T1000 (cell line): ENCODE measurements around the gene ELOVL6.

Experiments
- DNase-seq: peaks from one replicate; lab custom pipeline; 2025; ENCODE audit warnings: mixed read lengths; lab: John Stamatoyannopoulos, UW

The ELOVL6 gene

GRCh38 chr4:110025056-110025455, 173.4 kb downstream of the ELOVL6 start:
- no peak for DNase-seq

DNA sequence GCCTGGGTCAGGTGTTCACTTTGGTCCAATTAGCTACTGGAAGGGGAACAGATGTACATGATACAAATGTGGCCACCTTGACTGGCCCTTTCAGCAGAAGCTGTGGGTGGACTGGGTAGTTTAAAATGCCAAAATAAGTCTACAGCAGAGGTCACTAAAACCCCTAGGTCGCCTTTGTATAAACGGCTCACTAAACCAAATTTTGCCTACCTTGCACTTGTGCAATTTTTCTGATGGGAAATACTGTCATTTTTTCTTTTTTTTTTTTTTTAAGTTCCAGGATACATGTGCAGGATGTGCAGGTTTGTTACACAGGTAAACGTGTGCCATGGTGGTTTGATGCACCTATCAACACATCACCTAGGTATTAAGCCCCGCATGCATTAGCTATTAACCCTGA, 176.0 kb downstream of the ELOVL6 start:
- DNase-seq: no peak

DNA sequence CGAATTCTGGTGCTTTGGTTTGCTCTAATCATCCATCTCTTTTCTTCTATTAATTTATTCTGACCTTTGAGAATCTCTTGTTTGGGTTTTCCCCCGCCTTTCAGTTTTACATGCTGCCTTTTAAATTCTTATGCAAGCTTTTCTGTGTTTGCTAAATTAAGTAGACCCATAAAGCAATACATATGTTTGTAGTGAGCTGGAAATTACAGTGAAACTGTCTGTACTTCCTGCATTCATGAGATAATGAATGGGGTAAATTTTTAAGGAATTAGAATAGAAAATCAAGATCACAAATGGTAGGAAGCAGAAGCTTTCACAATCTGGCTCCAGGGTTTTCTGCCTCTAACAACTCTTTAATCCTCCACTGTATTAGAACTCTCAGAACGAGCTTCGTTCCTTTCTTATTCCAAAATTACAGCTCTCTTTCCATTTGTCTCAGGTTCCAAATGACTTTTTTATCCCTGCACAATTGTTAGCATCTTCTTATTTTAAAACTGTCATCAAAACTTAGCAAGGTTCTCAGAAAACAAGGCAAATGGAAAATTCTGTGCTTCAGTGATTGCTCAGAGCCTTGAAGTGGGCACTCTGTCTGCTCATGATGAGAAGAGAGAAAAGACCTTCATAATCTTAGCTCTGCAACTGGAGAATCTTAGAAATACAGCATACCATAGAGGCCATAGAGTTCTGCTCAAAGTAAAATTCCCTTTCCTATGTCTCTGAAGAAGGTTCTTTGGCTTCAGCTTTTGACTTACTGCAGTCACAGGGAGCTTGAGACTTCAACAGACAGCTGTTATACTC, 177.6 kb downstream of the ELOVL6 start:
- no peak for DNase-seq

DNA sequence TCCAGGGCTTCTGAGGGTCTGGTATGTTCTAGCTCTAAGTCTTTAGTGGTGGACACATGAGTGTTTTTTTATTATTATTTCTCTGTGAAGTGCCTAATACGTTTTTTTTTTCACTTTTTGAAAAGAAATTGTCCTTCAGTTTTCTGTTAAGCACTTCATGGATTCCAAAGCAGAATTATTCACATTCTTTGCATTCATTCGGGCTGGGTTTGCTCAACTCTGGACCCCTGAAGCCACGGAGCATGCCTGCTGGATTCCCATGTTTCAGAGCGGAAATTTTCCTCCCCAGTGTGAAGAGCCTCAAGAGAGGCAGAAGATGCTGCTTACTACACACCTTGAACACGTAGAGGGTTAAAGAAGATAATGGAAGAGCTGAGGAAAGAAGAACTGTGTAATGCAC, 178.3 kb downstream of the ELOVL6 start:
- DNase-seq: no peak

DNA sequence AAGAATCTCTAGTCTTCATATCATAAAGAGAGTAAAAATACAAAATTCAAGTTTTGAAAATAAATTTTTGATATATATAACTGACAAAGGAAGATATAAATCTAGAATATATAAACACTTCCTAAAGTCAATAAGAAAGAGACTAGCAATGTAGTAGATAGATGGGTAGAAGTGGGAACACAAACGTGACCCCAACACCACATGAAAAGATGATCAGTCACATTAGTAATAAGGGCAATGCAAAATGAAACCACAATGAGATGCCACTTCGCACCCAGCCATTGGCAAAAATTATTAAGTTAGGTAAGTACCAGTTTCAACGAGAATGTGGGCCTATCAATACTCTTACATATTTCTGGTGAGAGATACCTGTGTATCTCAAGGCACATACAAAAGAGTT, 179.3 kb downstream of the ELOVL6 start:
- no peak for DNase-seq

DNA sequence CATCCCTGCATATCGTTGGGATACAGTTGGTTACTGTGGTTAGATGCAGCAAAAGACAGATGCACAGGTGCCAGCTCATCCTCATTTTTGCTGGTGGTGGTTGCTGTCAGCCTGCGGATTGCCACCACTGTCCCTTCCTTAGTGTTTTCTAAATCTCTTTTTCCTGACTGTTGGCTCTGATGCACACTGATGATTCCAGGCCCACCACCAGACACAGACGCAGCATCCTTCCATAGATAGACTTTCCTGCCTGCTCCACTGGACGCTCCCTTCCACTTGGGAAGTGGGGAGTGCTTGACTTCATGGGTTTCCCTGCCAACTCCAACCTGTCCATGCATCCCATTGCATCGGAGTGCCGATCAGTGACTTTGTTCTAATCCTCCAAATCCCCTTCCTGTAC, 184.2 kb downstream of the ELOVL6 start:
- DNase-seq: no peak

- DNase-seq: no peak
Measured at GRCh38 chr4:110012917-110013316, 185.5 kb downstream of the ELOVL6 start.

DNA sequence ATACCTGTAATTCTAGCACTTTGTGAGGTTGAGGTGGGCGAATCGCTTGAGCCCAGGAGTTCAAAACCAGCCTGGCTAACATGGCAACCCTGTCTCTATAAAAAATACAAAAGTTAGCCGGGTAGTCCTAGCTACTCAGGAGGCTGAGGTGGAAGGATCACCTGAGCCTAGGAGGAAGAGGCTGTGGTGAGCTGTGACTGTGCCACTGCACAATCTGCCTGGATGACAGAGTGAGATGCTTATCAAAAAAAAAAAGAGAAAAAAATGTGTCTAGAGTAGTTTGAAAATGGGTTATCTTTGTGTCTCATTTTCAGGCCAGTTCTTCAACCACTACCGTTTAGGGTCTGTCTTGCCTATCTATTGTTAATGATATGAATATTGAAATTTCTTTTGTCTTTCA, 187.6 kb downstream of the ELOVL6 start:
- DNase-seq: no peak

DNA sequence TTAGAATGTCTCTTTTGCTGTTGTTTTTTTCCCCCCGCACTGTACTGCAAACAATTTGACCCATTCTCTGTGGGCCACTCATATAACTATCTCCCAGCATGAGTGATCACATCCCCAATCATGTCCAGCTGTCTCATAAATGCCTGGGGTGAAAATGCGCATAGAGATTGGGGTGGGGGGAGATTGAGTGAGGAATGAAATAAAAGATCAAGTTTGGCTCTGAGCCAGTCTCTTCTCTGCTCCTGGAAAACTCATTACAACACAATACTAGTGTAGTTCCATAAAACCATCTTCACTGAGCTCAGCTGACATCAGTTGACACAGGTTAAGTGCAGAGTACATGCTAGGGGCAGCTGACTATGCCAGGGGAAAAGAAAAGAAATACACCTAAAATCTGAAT, 188.9 kb downstream of the ELOVL6 start:
- DNase-seq: no peak

DNA sequence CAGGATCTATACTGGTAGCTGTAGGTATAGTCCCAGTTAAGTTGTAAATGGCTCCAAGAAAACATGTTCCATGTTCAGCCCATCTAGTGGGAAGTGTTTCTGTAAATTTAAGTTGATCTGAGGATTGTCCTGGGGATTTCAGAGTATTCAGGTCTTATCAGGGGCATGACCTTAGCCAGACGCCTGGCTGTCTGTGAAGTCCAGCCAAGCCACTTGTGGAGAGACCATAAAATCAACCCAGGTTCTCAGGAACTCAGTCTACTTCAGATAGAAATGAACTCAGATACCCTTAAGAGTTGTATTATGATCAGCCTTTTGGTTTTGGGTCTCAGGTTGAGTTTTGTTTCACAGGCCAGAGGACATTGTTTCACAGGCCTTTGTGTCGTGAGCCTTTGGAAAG, 189.9 kb downstream of the ELOVL6 start:
- DNase-seq: no peak

DNA sequence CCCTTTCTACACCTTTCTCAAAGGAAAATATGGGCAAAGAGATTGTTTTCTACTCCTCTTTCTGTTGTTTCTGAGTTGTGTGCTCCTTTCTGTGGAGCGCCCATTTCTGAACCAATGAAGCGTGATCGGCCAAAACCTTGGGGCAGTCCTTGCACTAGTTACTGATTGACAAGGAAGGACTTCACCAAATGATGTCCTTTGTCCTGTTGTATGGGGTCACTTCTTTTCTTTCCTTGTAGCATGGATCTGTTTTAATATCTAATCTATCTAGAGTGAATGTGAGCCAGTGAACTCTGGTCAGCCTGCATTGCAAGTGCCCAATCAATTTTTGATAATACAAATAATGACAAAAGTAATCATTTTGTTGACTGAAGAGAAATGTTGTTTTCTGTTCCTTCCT, 191.2 kb downstream of the ELOVL6 start:
- DNase-seq: no peak

DNA sequence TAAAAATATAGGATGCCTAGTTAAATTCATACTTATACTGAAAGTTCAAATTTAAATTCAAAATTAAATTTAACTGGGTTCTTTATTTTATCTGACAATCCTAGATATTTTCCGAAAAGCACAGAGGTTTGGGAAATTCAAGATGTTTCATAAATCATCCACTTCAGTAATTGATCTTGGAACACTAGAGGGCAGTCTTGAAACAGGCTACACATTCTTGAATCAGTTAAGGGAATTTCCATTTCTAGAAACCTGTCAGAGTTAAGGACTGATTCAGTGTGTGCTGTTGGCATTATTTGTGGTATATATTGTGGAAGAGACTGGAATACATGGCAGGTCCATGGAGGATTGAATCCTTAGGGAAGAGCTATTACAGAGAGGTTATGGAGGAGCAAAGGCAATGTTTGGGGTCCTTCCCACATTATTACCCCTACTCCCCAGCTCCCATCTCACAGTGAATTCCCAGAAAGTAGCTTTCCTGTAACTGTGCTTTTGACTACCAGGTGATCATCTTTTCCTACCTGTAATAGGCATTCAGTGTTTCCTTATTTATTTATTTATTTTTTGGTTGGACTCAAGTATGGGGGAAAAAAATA, 192.9 kb downstream of the ELOVL6 start:
- DNase-seq: no peak

DNA sequence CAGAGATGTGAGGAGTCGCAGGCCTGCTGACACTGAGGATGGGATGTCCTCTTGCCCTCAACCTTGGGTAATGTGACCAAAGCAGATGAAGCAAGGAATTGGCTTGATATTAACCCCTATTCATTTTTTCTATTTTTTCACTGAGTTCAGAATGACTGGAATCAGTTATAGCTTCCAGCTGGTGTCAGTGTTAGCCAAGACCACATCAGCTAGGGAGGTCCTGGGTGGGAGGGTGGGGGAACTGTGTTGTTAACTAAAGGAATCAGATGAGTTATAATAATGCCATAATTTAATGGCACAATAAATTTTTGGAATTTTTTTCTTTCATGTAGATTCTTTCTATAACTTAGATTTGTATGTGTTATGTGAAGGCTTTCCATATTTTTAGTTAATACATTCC, 193.9 kb downstream of the ELOVL6 start:
- no peak for DNase-seq

GRCh38 chr4:110003401-110004187, 194.8 kb downstream of the ELOVL6 start:
- no peak for DNase-seq

DNA sequence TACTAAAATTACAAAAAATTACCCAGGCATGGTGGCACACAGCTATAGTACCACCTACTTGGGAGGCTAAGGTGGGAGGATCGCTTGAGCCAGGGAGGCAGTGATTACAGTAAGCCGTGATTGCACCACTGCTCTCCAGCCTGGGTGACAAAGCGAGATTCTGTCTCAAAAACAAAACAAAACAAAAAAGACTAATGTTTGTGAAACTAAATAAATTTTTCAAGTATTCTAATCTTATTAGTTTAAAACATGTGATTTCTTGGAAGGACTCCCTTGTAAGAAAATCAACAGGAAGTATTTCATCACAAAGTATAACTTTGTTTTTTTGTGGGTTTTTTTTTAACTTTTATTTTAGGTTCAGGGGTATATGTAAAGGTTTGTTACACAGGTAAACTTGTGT, 196.1 kb downstream of the ELOVL6 start:
- no peak for DNase-seq

DNA sequence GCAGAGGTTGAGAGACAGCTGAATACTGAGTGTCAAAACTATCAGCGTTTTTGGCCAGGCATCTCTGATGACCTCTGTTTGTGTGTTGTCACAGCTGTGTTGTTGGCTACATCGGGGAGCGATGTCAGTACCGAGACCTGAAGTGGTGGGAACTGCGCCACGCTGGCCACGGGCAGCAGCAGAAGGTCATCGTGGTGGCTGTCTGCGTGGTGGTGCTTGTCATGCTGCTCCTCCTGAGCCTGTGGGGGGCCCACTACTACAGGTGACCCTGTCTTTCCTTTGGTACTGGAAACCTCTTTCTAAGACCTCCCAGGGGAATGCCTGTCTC, 198.9 kb downstream of the ELOVL6 start:
- no peak for DNase-seq

DNA sequence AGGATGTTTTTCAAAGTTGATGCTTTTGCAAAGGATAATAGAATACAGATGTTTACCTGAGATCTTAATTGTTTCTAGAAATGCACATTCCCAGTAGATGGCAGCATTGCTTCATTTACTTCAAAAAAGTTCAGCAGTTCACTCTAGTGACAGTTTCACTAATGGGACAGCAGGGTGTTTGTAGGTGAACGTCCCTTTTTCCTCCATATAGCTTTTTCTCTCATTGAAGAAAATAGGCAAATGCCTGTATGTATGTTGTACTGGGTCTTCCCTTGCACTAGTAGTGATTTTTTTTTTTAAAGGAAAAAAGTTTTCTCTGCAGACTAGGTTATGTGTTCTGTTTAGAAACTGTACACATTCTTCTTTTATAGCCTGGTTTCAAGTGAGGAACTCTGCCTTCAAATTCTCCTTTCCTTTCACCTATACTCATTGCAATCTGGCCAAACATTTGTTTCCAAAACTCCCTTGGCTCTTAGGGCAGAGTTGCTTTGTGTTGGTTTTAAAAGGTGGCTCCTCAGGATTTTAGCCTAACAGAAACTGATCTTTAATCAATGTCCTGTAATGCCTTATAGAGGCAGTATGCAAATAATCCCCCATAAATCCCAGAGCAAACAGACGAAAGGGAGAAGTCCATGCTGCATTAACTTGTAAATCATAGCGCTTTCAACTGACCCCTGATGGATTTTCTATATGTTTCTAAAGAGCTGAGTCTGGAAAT, 199.4 kb downstream of the ELOVL6 start:
- DNase-seq: no peak

DNA sequence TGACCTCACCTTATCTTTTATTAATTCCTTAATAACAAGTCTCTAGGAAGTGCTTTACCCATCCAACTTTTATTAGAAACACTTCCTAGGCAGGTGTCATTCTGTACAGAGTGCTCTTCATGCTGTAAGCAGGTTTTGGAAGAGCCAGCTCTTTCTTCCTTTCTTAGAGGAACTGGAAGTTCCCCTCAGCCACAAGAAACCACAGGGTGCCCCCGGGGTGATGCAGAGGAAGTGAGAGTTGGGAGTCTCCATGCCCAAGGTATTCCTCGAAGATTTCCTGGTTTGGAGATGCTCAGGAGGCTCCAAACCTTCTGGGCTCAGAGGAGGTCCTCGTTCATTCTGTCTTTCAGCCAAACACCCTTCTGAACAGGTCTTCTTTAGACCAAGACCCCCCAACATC, 201.9 kb downstream of the ELOVL6 start:
- DNase-seq: no peak
